Activated CD8-positive, alpha-beta memory T cell treated with anti-CD3 and anti-CD28 coated beads, Interleukin-2, amount 50 U/mL, for 48 hours (primary cell): Measurements from ENCODE around the gene TMEM97.

ENCODE experiments used
- DNase-seq: peaks from one replicate; pipeline ENCODE4 v3.0.0-alpha.2; 2020

Gene TMEM97

DNA sequence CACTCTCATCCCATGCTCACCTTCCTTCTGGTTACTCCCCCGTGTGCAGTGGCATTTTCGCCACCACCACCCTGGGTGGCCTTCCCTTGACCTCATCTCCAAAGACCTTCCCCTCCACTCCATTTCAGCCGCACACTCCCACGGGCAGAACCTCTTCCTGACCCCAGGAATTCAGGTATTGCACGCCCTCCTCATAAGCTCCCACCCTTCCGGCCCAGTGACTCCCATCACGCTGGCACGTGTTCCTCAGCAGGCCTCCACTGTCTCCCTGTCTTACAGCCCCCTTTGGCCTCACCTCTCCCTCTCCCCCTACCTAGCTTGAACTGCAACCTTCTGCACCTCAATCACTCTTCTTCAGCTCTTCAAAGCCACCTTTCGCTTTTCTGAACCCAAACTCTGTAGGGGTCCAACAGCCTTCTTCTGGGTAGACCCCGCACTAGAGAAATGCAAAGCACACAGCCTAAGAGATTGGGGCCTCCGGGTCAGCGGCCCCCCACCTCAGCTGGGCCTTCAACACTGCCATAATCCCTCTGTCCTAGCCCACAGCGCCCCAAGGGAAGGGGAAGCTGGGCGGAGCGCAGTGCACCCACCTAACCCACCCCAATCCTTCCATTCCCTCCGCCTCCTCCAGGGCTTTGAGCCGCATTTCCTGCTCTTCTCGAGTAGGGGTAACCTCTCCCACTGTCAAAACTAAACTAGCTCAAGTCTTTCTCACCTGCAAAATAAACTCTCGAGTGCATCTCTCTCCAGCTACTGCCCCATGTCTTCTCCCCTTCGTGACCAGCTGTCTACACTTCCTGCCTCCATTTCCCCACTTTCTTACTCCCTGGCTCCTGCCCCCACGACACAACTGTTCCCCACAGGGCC is 1.7 kb upstream of the TMEM97 start:
- no peak for DNase-seq

DNA sequence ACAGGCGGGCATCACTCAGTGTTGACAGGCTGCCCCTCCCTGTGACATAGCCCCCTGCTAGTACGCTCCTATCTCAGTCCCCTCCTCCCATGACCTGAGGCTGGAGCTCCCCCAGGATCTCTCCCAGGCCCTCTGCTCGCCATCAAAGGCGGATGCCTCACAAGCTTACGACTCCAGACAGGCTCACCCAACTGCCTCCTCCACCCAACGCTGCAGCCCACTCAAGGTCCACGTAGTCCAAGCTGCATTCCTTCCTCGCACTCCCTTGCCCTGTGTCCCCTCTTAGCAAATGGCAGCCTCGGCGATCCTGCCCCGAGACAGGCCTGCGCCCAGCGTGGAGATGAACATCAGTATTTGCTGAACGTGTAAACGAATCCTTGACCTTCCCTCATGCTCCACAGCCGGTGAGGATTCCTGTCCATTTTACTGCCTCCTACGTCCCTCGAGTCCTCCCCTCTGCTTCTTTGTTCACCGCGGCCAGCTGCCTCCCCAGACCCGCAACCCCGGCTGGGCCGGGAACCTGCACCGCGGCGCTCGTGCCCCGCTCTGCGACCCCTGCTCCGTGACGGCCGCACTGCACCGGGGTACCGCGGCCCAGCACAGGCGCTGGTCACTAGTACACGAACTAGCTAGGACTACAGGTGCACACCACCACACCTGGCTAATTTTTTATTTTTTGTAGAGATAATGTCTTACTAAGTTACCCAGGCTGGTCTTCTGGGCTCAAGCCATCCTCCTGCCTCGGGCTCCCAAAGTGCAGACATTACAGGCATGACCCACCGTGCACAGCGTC is 838 bp upstream of the TMEM97 start:
- no peak for DNase-seq

DNA sequence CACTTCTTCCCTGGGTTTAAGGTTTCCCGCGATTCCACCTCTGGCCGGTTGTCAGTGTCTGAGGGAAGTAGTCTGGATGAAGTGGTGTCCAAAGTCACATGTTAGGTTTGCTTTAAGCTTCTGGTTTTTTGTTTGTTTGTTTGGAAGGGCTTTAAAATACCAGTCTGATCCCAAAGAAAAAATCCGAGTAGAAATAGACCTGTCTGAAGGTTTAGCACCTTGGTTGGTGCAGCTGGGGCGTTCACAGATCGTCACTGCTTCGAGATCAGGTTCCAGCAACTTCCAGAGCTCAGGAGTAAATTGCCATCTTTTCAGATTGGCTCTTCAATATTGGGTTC is 567 bp downstream of the TMEM97 start:
- no peak for DNase-seq

DNA sequence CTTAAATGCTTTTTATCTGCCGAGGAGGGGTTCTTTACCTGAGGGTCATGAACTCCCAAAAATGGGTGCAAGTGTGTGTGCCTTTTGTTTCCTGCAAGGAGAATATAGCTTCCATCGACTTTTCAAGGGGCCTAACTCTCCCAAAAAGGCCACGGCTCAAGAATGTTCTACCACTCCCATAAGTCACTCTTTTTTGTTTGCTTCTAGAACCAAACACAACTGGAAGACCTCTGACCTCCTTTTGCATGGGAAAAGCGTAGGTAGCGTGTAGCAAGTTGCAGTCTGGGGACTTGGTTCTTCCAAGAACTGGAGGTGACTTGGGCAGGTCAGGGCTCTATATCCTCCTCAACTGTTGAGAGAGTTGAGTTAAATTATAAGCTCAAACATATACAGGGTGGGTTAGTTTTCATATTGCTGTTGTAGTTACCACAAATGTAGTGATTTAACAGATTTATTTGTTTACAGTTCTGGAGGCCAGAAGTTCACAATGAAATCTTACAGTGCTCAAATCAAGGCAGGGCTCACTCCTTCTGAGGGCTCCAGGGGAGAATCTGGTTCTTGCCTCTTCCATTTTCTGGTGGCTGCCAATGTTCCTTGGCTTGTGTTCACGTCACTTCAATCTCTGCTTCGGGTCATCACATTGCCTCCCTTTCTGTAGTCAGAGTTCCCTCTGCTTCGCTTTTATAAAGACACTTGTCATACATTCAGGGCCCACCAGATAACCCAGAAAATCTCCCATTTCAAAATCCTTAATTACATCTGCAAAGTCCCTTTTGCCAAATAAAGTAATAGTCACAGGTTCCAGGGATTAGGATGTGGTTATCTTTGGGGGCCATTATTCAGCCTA is 1.4 kb downstream of the TMEM97 start:
- DNase-seq: no peak

DNA sequence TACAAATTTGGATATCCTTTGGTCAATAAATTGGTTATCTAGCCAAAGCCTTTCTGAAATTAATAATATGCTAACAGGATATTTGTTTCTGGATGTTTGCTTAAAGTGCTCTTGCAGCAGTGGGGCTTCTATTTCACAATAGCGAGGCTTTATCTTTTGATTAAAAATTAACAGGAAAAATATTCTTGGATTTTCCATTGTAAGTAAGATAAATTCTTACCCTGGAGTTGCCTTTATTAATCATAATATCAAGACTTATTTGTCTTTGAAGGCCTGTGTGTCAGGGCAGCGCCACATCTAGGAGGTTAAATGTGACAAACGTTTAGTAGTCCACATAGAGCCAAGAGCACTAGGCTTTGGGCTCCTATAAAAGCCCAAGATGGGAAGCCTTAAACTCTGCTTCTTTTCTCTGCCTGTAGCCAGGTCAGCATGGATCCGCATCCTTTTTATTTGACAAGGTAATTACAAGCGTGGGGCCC is 5.3 kb downstream of the TMEM97 start:
- DNase-seq: no peak

- DNase-seq: no peak
Measured at GRCh38 chr17:28324781-28325180, 5.8 kb downstream of the TMEM97 start.

- DNase-seq: peak; percentile 22
Measured at GRCh38 chr17:28325211-28325610, 6.2 kb downstream of the TMEM97 start.

DNA sequence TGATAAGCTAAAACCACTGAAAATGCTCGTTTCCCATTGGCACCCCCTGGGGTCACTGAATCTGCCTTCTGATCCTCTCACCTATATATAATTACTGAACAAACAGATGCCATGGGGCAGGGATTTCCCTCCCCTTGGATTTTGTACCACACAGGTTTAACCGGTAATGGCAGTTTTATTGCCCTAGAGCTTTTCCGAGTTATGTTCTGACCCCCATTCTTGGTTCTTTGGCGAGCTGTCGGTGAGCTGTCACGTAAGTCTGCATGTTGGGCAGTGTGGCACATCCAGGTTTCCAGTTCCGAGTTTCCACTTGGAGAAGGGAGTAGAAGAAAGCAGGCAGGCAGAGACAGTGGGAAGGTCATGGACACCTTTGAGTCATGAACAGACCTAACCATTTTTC is 7.1 kb downstream of the TMEM97 start:
- peak; percentile 23 for DNase-seq

DNA sequence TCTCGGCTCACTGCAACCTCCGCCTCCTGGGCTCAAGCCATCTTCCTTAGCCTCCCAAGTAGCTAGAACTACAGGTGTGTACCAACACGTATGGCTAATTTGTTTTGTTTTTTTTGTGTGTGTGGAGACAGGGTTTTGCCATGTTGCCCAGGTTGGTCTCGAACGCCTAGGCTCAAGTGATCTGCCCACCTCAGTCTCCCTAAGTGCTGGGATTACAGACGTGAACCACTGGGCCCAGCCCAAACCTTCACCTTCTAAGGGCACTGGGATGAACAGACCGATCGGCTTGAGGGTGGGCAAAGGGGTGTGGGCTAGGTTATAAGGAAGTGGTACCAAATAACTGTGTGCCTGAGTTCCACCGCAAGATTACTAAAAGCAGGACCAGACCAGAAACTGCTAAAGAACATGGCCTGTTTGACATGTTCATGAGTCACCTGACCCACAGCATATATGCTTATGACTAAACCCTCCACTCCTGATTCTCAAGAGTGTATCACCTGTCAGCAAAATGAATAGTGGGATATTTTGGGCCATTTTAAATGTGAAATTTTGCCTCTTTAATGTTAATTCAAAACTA is 8.1 kb downstream of the TMEM97 start:
- peak; percentile 57 for DNase-seq

DNA sequence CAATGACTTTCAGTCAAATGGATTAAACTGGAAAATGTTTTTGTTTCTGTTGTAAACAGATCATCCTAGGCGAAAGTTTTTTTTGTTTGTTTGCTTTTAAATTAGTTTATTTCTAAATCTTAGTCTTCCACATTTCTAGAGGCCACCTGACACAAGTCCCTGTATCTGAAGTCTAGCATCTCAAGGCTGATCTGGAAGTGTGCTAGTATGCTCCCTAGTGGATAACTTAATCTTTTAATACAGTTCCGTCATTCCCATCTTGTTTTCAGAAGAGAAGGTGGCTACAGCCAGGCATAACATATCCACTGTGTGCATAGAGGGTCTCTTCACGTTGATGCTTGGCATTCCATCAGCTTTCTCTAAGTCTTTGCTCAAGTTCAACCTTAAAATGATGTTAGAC is 8.7 kb downstream of the TMEM97 start:
- no peak for DNase-seq

- DNase-seq: peak; percentile 35
Measured at GRCh38 chr17:28328325-28328724, 9.3 kb downstream of the TMEM97 start.

GRCh38 chr17:28330671-28331070 is 11.7 kb downstream of the TMEM97 start:
- DNase-seq: peak; percentile 46

- DNase-seq: peak; percentile 47
Measured at GRCh38 chr17:28331891-28332420, 13.0 kb downstream of the TMEM97 start.

DNA sequence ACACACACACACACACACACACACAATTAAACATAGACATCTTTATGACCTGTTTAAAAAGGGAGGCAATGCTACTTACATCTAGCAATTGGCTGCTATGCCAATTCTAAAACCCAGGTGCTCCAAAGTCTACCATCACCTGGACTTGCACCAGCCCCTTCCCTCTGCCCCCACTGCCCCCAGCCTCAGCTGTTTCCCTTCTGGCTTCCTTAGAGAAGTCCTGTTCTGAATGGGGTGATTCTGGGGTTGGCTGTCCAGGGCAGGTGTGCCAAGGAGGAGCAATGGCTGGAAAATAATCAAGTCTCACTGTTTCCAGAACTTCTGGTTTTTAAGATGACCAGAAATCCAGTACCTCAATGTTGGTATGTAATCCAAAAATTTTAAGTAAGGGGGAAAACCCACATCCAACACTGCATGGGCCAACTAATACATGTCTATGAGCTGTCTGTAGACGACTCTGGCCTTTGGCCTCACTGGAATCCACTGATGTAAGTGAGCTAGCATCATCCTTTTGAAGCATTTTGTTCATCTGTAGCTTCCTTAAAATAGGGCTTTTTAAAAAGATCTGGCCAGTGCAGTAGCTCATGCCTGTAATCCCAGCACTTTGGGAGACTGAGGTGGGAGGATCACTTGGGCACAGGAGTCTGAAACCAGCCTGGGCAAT is 14.2 kb downstream of the TMEM97 start:
- DNase-seq: peak; percentile 26

- no peak for DNase-seq
Measured at GRCh38 chr17:28334171-28334570, 15.2 kb downstream of the TMEM97 start.

GRCh38 chr17:28334666-28335200 is 15.7 kb downstream of the TMEM97 start:
- DNase-seq: no peak

GRCh38 chr17:28335201-28335958 is 16.4 kb downstream of the TMEM97 start, which contains the start of the genes IFT20 and TNFAIP1:
IFT20 (minus strand) TSS chr17:28335472; CDS start chr17:28331985, 3,487 bp downstream.
TNFAIP1 (plus strand) TSS chr17:28335761; CDS start chr17:28339522, 3,761 bp downstream.
- DNase-seq: peak; percentile 95

- no peak for DNase-seq
Measured at GRCh38 chr17:28335959-28336871, 17.2 kb downstream of the TMEM97 start.

DNA sequence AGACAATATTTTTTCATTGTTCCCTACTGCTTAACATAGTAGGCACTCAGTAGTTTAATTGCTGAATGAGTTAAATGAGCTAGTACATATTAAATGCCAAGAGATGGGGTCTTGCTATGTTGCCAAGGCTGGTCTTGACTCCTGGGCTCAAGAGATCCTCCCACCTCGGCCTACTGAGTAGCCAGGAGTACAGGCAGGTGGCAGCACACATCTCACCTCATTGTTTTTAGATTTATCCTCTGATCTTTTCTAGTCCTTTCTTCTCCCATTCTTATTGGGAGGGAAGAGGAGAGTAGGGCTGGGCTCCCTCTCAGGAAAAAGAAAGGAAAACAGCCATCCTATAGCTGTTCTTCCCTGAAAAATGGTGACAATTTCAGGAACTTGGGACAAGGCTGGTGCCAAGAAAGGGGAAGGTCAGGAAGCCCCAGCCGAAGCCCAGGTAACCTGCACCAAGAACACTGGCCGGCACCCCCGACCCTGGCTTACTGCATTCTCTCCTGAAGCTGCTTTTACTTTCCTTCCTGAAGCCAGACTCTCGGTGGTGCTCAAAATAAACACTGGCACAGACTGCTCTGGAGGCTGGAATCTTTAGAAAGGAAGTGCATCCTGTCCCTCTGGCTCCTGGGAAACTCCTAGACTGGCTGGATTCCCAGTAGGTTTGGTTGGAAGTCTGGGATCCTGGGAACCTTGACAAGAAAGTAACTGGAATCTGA is 19.2 kb downstream of the TMEM97 start:
- DNase-seq: no peak
